ENCODE results near the gene APH1B.

DNA sequence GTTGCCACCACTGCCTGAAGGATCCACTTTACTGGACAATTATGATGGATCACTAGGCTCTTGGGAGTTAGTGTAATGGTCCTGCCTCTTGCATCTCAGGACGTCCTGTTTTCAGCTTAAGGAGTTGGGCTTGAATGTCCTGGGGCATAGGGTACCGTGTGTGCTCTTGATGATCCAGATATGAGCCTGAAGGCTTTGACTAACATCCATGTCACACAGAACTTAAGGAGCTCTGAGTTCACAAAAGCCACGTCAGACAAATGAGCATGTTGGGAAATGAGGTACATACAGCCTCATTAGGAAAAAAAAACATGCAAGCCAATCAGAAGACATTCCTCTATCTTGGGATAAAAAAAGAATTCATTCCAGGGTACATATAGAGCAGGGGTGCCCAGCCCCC is 63.5 kb downstream of the APH1B start:
- TF ChIP-seq, protein P1, sequence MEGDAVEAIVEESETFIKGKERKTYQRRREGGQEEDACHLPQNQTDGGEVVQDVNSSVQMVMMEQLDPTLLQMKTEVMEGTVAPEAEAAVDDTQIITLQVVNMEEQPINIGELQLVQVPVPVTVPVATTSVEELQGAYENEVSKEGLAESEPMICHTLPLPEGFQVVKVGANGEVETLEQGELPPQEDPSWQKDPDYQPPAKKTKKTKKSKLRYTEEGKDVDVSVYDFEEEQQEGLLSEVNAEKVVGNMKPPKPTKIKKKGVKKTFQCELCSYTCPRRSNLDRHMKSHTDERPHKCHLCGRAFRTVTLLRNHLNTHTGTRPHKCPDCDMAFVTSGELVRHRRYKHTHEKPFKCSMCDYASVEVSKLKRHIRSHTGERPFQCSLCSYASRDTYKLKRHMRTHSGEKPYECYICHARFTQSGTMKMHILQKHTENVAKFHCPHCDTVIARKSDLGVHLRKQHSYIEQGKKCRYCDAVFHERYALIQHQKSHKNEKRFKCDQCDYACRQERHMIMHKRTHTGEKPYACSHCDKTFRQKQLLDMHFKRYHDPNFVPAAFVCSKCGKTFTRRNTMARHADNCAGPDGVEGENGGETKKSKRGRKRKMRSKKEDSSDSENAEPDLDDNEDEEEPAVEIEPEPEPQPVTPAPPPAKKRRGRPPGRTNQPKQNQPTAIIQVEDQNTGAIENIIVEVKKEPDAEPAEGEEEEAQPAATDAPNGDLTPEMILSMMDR (IDR thresholded peaks at IDR 0.05) = no peak
- TF ChIP-seq POLR2A (IDR thresholded peaks at IDR 0.05) = no peak
- TF ChIP-seq POLR2AphosphoS5 (IDR thresholded peaks at IDR 0.05) = no peak

Measured in sigmoid colon (tissue), 4 donors.